ENCODE results near the gene CNTNAP5.

Gene CNTNAP5

GRCh38 chr2:124120246-124120645 is 95.2 kb downstream of the CNTNAP5 start:
- no peak for TF ChIP-seq CTCF (conservative IDR thresholded peaks at IDR 0.05; ENCODE audit: low read length)
- no peak overlapping the region for H3K4me3 ChIP-seq (ENCODE audit: low read length)
- DNase-seq (ENCODE audit: low read depth) = no peak

GRCh38 chr2:124121106-124121505 is 96.0 kb downstream of the CNTNAP5 start:
- H3K4me3 ChIP-seq (ENCODE audit: low read length) = no peak overlapping the region
- no peak for TF ChIP-seq CTCF (conservative IDR thresholded peaks at IDR 0.05; ENCODE audit: low read length)
- no peak for DNase-seq (ENCODE audit: low read depth)

- no peak for DNase-seq (ENCODE audit: low read depth)
- no peak overlapping the region for H3K4me3 ChIP-seq (ENCODE audit: low read length)
- no peak for TF ChIP-seq CTCF (conservative IDR thresholded peaks at IDR 0.05; ENCODE audit: low read length)
Observed at GRCh38 chr2:124121760-124122275, 96.7 kb downstream of the CNTNAP5 start.

- H3K4me3 ChIP-seq (ENCODE audit: low read length) = no peak overlapping the region
- TF ChIP-seq CTCF (conservative IDR thresholded peaks at IDR 0.05; ENCODE audit: low read length) = no peak
- no peak for DNase-seq (ENCODE audit: low read depth)
Observed at GRCh38 chr2:124122340-124122739, 97.3 kb downstream of the CNTNAP5 start.

GRCh38 chr2:124131276-124131675 is 106.2 kb downstream of the CNTNAP5 start:
- no peak overlapping the region for H3K4me3 ChIP-seq (ENCODE audit: low read length)
- DNase-seq (ENCODE audit: low read depth) = no peak
- no peak for TF ChIP-seq CTCF (conservative IDR thresholded peaks at IDR 0.05; ENCODE audit: low read length)

GRCh38 chr2:124136110-124136509 is 111.0 kb downstream of the CNTNAP5 start:
- no peak for TF ChIP-seq CTCF (conservative IDR thresholded peaks at IDR 0.05; ENCODE audit: low read length)
- no peak overlapping the region for H3K4me3 ChIP-seq (ENCODE audit: low read length)
- DNase-seq (ENCODE audit: low read depth) = no peak

GRCh38 chr2:124138076-124138475 is 113.0 kb downstream of the CNTNAP5 start:
- no peak overlapping the region for H3K4me3 ChIP-seq (ENCODE audit: low read length)
- no peak for DNase-seq (ENCODE audit: low read depth)
- TF ChIP-seq CTCF (conservative IDR thresholded peaks at IDR 0.05; ENCODE audit: low read length) = no peak

All from AG10803 (cell line).